Measurements from ENCODE around the gene LAMA3.

The LAMA3 gene

DNA sequence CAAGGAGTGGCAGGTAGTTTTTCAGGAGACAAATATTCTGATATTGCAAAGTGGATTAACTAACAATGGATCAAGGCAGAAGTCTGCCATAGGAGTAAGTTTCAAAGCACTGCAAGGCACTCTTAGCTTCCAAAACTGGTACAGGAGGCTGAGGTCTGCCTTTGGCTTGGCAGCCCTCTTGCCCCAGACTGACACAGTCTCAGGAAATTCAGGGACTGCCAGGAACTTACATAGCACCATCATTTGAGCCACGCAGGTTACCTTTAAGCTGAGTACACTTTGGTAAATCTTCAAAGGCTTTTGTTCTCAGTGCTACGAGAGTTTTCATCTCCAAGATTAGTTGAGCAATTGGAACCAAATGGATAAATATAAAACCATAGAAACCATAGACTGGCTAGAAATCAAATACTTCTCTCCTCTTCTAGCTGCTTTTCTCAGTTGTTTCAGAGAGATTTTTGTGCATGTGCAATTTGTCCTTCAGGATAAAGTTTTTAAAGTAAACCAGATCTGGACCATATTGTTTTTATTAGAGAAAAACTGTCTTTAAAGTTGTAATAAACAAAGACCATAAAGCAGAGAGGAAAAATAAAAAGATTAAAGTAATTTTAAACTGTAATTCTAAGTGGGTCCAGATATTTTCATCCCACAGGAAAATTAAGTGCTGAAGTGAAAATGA lies 45.3 kb upstream of the LAMA3 start:
- POLR2A ChIA-PET: no interaction called here
- Histone ChIP-seq H3K4me3 (ENCODE audit: low read depth, low read length) (no peak overlapping the region), H3K4me1 (ENCODE audit: control insufficient read depth, insufficient read depth, low read length) (no peaks in the 10 kb centered on the region), H3K27ac (ENCODE audit: extremely low read depth, low read depth, low read length) (no peak overlapping the region), H3K36me3 (ENCODE audit: control insufficient read depth in 2 of 2, insufficient read depth in 1 of 2, low read length in 2 of 2) (no peaks in the 10 kb centered on the region), H3K9me3 (ENCODE audit: control insufficient read depth, insufficient read depth, low read depth, low read length) (no peaks in the 10 kb centered on the region)
- CTCF ChIA-PET: interaction anchor here (0.6 to 1.6 kb wide), 3 partner anchors 17 to 59 kb away, joined by 3 to 4 read pairs (median 4); no protein-coding TSS in a partner anchor
- TF ChIP-seq ZNF175 (tag by site-specific recombination; IDR thresholded peaks at IDR 0.05) (no peak), KLF1 (tag by site-specific recombination; IDR thresholded peaks at IDR 0.05) (no peak), KLF8 (tag by site-specific recombination; IDR thresholded peaks at IDR 0.05) (no peak), ZNF785 (tag by site-specific recombination; IDR thresholded peaks at IDR 0.05) (no peak), YY2 (tag by site-specific recombination; IDR thresholded peaks at IDR 0.05) (no peak), ZNF529 (tag by site-specific recombination; IDR thresholded peaks at IDR 0.05; ENCODE audit: insufficient replicate concordance) (no peak), KLF7 (tag by site-specific recombination; IDR thresholded peaks at IDR 0.05; ENCODE audit: borderline replicate concordance) (no peak), ZNF404 (tag by site-specific recombination; IDR thresholded peaks at IDR 0.05) (no peak), ZNF768 (tag by site-specific recombination; IDR thresholded peaks at IDR 0.05) (no peak), ZNF23 (tag by site-specific recombination; IDR thresholded peaks at IDR 0.05; ENCODE audit: borderline replicate concordance) (no peak), ZNF510 (tag by site-specific recombination; IDR thresholded peaks at IDR 0.05; ENCODE audit: insufficient replicate concordance) (no peak), ZNF623 (tag by site-specific recombination; IDR thresholded peaks at IDR 0.05) (no peak), ZNF521 (tag by site-specific recombination; IDR thresholded peaks at IDR 0.05) (no peak)
- TF ChIP-seq, protein P1, sequence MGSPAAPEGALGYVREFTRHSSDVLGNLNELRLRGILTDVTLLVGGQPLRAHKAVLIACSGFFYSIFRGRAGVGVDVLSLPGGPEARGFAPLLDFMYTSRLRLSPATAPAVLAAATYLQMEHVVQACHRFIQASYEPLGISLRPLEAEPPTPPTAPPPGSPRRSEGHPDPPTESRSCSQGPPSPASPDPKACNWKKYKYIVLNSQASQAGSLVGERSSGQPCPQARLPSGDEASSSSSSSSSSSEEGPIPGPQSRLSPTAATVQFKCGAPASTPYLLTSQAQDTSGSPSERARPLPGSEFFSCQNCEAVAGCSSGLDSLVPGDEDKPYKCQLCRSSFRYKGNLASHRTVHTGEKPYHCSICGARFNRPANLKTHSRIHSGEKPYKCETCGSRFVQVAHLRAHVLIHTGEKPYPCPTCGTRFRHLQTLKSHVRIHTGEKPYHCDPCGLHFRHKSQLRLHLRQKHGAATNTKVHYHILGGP (tag by site-specific recombination; IDR thresholded peaks at IDR 0.05): no peak

DNA sequence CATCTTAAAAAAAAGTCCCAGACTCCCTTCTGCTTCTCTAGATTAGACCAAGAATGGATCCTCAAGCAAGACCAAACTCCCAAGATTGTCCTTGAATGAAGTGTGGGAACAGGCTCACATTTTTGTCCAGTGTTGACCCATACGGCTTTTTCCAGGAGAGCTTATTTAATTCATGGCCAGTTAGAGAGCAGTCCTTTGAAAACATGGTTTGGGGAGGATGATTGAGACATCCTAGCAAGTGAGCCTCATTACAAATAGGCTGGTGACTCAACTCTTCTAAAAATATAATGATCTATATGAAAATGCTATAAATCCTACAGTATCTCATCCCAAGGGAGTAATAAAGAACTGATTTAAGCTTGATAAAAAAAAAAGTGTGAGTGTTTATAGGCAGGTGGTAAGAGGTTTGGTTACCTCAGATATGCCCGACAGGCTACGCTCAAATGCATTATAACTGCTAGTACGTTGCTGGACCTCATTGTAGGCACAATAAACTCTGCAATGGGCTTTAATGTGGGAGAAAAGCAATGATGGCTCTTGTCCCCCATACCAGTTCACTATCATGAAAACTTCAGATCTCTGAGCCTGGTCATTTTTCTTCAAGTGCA lies 43.6 kb upstream of the LAMA3 start:
- TF ChIP-seq SCRT2 (tag by site-specific recombination; IDR thresholded peaks at IDR 0.05) (no peak), ZNF404 (tag by site-specific recombination; IDR thresholded peaks at IDR 0.05) (no peak), ZNF16 (tag by site-specific recombination; IDR thresholded peaks at IDR 0.05; ENCODE audit: low read depth) (no peak), ZNF248 (tag by site-specific recombination; IDR thresholded peaks at IDR 0.05) (no peak), ZNF654 (tag by site-specific recombination; IDR thresholded peaks at IDR 0.05; ENCODE audit: low read depth) (no peak), ZNF843 (tag by site-specific recombination; IDR thresholded peaks at IDR 0.05) (no peak), ZNF426 (tag by site-specific recombination; IDR thresholded peaks at IDR 0.05) (no peak), PRDM1 (tag by site-specific recombination; IDR thresholded peaks at IDR 0.05) (no peak), ZNF560 (tag by site-specific recombination; IDR thresholded peaks at IDR 0.05; ENCODE audit: borderline replicate concordance) (no peak), ZNF521 (tag by site-specific recombination; IDR thresholded peaks at IDR 0.05) (no peak), MZF1 (tag by site-specific recombination; IDR thresholded peaks at IDR 0.05; ENCODE audit: borderline replicate concordance) (no peak)
- TF ChIP-seq, protein P2, sequence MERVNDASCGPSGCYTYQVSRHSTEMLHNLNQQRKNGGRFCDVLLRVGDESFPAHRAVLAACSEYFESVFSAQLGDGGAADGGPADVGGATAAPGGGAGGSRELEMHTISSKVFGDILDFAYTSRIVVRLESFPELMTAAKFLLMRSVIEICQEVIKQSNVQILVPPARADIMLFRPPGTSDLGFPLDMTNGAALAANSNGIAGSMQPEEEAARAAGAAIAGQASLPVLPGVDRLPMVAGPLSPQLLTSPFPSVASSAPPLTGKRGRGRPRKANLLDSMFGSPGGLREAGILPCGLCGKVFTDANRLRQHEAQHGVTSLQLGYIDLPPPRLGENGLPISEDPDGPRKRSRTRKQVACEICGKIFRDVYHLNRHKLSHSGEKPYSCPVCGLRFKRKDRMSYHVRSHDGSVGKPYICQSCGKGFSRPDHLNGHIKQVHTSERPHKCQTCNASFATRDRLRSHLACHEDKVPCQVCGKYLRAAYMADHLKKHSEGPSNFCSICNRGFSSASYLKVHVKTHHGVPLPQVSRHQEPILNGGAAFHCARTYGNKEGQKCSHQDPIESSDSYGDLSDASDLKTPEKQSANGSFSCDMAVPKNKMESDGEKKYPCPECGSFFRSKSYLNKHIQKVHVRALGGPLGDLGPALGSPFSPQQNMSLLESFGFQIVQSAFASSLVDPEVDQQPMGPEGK (tag by site-specific recombination; IDR thresholded peaks at IDR 0.05): no peak
- H3K4me3 ChIP-seq (ENCODE audit: low read depth, low read length): no peak overlapping the region
- ChIA-PET CTCF (interaction anchor here (0.6 to 1.4 kb wide), 4 partner anchors 10 to 29 kb away, joined by 3 to 4 read pairs (median 4); no protein-coding TSS in a partner anchor), POLR2A (no interaction called here)
- no peak overlapping the region for H3K27ac ChIP-seq (ENCODE audit: extremely low read depth, low read depth, low read length)
- no peaks in the 10 kb centered on the region for H3K36me3 ChIP-seq (ENCODE audit: control insufficient read depth in 2 of 2, insufficient read depth in 1 of 2, low read length in 2 of 2)
- no peaks in the 10 kb centered on the region for H3K9me3 ChIP-seq (ENCODE audit: control insufficient read depth, insufficient read depth, low read depth, low read length)
- no peaks in the 10 kb centered on the region for H3K4me1 ChIP-seq (ENCODE audit: control insufficient read depth, insufficient read depth, low read length)
